CD4-positive, alpha-beta T cell treated with Interleukin-21 for 1 hour (primary cell): ENCODE data around the gene ELMOD1.
A peak's percentile ranks its signal among the peaks of the same experiment; 100 is the strongest.
"Not testable (repeated sequence)": the region's sequence is repeated elsewhere in the genome, so short reads cannot be mapped to it uniquely, and the experiment has no call there.

ENCODE experiments used
- DNase-seq: peaks from one replicate; pipeline ENCODE4 v3.0.0-alpha.2; 2020

ELMOD1 gene

GRCh38 chr11:107590460-107591377, at the start of gene ELMOD1:
Gene ELMOD1 (plus strand): TSS chr11:107591147. CDS start chr11:107618190, 27,043 bp downstream.
- DNase-seq: peak; percentile 16

GRCh38 chr11:107545101-107545514, 45.8 kb upstream of the ELMOD1 start:
- no peak for DNase-seq

GRCh38 chr11:107547961-107548360, 43.0 kb upstream of the ELMOD1 start:
- no peak for DNase-seq

DNA sequence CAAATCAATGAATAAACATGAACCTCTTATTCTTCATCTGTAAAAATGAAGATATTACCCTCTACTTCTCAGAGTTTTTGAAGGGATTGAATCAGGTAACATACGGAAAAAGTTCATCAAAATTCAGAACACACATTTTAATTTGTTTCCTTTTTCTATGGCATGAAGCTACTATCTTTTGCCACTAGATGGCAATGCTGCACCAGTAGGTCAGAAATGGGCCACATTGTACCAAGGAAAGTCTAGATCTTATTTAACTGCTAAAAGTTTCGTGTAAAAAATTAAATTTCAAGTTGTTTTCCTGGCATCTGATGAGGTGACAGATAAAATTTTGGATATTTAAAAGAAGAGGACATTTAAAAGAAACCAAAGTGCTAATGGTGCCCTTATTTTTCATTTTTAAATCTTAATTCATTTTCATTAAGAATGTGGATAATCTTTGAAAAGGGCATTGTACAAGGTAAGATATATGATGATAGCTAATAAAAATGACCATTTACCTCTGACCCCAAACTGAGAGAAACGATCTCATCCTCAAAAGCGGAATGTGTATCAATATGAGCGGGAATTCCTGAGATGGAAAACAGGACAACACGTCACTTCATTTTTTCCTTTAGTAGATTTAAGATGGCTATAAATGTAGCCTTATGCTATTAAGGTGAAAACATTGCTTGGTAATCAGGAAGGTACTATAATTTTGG, 41.5 kb upstream of the ELMOD1 start:
- peak; percentile 55 for DNase-seq

DNA sequence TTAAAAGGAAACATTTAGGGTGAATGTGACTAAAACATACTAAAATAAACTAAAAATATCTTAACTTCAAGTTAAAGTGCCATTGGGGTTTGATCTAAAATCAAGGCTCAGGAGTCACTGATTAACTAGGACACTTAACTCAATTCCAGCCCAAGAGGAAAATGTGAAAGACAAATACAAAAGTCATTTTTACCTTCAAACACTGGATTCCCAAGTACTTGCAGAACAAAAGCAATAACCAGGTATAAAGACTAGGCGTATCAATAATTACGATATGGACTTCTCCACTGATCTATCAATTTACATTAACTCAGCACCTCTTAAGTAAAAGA, 41.0 kb upstream of the ELMOD1 start:
- DNase-seq: no peak

- DNase-seq: no peak
Measured at GRCh38 chr11:107550304-107550703, 40.6 kb upstream of the ELMOD1 start.

DNA sequence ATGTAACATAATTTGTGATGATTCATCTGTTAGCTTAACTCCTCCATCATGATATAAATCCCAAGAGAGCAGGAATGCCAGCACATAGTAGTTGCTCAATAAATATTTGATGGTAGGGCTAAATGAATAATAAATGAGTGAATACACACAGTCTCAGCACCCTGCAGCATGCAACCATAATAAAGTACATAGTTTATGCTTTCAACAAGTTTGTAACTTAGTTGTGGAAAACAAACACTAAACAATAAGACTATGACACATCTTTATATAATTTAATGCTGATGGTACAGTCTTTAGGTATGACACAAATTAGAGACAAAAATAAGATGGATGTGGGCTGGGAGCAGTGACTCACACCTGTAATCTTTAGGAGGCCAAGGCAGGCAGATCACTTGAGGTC, 29.3 kb upstream of the ELMOD1 start:
- no peak for DNase-seq

- DNase-seq: no peak
Measured at GRCh38 chr11:107562647-107563208, 28.2 kb upstream of the ELMOD1 start.

GRCh38 chr11:107563702-107564101, 27.2 kb upstream of the ELMOD1 start:
- DNase-seq: peak; percentile 48

- DNase-seq: no peak
Measured at GRCh38 chr11:107564877-107565218, 26.1 kb upstream of the ELMOD1 start.

DNA sequence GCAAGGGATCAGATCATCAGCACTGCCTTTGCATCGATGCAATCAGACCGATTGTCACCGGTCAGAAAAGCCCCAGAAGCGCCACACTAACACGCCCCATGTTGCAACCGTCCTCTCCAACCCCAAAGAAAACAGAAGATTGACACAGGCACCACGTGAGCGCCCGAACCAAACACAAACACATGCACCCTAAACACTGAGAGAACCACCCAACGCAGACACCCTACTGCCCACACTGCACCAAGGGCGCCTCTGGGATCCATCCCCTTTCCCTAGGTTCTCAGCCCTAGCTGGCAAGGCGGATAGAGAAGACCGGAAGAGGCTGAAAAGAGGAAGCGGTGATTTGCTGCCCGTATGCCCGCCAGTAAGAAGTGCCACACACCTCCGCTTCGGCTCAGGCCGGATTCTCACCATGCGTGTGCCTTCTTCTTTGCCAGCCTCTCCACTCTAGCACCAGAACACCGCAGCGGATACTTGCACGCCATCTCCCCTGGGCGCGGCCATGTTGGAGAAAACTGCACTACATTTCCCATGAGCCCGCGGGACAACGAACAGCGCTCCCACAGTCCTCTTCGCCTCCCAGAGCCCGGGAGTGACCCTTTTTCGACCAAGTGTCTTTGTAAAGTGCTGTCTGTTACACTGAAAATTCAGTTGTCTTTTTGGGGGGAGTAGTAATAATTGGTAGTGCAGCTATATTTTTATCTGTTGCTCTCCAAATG, 25.6 kb upstream of the ELMOD1 start, which contains the start of gene ALKBH8:
Gene ALKBH8 (minus strand): TSS at position 517 of the 719 bp plus-strand sequence. CDS start 4,842 bp downstream, outside the sequence.
- peak; percentile 82 for DNase-seq

GRCh38 chr11:107565955-107566501, 24.9 kb upstream of the ELMOD1 start:
- not testable (repeated sequence) for DNase-seq

GRCh38 chr11:107566569-107566968, 24.4 kb upstream of the ELMOD1 start:
- DNase-seq: no peak

DNA sequence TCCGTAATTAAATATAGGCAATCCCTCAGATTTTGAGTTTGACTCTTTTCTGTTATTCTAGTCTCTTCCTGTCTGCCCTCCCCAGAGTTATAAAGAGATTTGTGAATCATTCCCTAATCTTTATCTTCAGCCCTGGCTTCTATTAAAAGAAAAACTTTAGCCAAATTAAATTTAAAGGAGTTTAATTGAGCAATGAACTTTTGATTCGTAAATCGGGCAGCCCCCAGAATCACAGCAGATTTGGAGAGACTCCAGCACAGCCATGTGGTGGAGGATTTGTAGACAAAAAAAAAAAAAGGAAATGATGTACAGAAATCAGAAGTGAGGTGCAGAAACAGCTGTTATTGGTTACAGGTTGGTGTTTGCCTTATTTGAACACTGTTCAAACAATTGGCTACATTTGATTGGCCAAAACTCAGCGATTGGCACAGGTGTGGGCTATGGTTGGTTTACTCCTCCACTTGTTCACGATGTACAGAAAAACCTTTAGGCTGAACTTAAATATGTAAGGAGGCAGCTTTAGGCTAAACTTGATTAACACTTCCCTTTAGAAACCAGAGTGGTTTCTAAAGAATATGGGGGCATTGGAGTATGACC, 23.1 kb upstream of the ELMOD1 start:
- DNase-seq: no peak

- no peak for DNase-seq
Measured at GRCh38 chr11:107570015-107570414, 20.9 kb upstream of the ELMOD1 start.

DNA sequence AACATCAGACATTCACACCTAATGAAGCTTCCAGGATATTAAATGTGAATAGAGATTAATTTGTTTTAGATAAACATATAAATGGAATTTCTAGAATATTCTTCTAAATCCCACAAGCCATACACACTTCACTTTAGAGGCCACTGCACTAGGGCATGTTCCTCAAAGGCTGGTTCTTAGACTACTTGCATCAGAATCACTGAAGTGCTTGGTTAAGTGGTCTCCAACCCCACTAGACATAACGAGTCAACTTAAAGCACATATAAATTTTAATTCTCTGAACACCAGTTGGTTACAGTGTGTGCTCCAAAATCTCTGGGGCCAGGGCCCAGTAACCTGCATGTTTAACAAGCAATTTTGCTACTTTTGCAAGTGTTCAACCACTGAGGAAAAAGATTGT, 17.5 kb upstream of the ELMOD1 start:
- DNase-seq: no peak

- peak; percentile 49 for DNase-seq
Measured at GRCh38 chr11:107576497-107577345, 14.2 kb upstream of the ELMOD1 start.

DNA sequence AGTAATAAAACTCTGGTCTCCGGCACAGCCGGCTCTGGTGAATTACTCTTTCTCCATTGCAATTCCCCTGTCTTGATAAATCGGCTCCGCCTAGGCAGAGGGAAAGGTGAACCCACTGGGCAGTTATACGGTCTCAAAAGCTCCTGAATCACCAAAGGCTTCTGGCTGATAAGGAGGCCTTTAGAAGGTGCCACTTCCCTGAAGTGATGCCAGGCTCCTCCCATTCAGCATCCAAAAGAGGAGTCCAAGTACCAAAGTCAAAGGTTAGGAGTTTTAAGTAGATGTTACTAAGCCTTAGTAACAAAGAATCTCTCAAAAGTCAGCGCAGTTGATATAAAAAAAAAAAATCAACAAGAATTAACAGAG, 13.6 kb upstream of the ELMOD1 start:
- no peak for DNase-seq

DNA sequence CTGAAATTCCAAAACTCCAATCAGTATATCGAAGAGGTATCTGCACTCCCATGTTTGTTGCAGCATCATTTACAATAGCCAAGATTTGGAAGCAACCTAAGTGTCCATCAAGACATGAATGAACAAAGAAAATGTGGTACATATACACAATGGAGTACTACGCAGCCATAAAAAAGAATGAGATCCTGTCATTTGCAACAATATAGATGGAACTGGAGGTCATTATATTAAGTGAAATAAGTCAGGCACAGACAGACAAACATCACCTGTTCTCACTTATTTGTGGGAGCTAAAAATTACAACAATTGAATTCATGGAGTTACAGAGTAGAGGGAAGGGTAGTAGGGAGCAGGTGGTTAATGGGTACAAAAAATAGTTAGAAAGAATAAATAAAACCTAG, 11.8 kb upstream of the ELMOD1 start:
- not testable (repeated sequence) for DNase-seq

- DNase-seq: no peak
Measured at GRCh38 chr11:107581147-107581546, 9.8 kb upstream of the ELMOD1 start.

- DNase-seq: no peak
Measured at GRCh38 chr11:107583629-107584195, 7.2 kb upstream of the ELMOD1 start.
